ENCODE data around the gene TNS3.

- no peak for TF ChIP-seq HMG20A (CRISPR knock-in tag; IDR thresholded peaks at IDR 0.05; ENCODE audit: borderline replicate concordance)
- TF ChIP-seq ATF3 (CRISPR knock-in tag; IDR thresholded peaks at IDR 0.05), result no peak
- no peak for TF ChIP-seq SSRP1 (CRISPR knock-in tag; IDR thresholded peaks at IDR 0.05)
- TF ChIP-seq ARHGAP35 (CRISPR knock-in tag; IDR thresholded peaks at IDR 0.05; ENCODE audit: borderline replicate concordance), result no peak
- no peak for TF ChIP-seq HNRNPK (IDR thresholded peaks at IDR 0.05; ENCODE audit: low read depth, low read length, poor library complexity, severe bottlenecking)
- TF ChIP-seq ADNP (CRISPR knock-in tag; IDR thresholded peaks at IDR 0.05), result no peak
- no peak for TF ChIP-seq NR2F2 (IDR thresholded peaks at IDR 0.05; ENCODE audit: borderline replicate concordance, low read depth)
- TF ChIP-seq XBP1 (CRISPR knock-in tag; IDR thresholded peaks at IDR 0.05), result no peak
- TF ChIP-seq GMEB2 (CRISPR knock-in tag; IDR thresholded peaks at IDR 0.05; ENCODE audit: low read depth), result no peak
Observed at GRCh38 chr7:47540053-47540386, 41.9 kb downstream of the TNS3 start.

Data from HepG2 (cell line).